H1 (cell line): ENCODE measurements around the gene GSTO1. TPM values are rescaled to one million over a fixed set of nuclear protein-coding genes. Genes with fewer than 3 reads are reported as not detected.

Experiments used
- CTCF ChIA-PET: fragments of 300-600 bp; sonication (Branson Sonifier 250); formaldehyde crosslinking; loops from one replicate; lab custom pipeline; 2021; ENCODE audit not compliant: partially characterized antibody; lab: Charles Lee
- POLR2A ChIA-PET: fragments of 300-600 bp; sonication (Branson Sonifier 250); formaldehyde crosslinking; loops from one replicate; lab custom pipeline; 2021; ENCODE audit warnings: inconsistent platforms; ENCODE audit not compliant: partially characterized antibody; lab: Charles Lee
- DNase-seq, 2 experiments: peaks; one replicate each; pipeline versions ENCODE4 v3.0.0 to v3.0.0-alpha.2; 2010 to 2022; ENCODE audit warnings: low spot score in 2 of 2, low read depth in 1 of 2, mixed read lengths in 1 of 2
- FAIRE-seq: peaks from 2 replicates; lab custom pipeline; 2011; peaks lifted over from hg19 to GRCh38; lab: Jason Lieb, UNC
- H2AFZ ChIP-seq: 2 replicates; pipeline ENCODE4 v1.8.1; 2012; ENCODE audit warnings: low read length, inconsistent platforms
- H2AK5ac ChIP-seq: 2 replicates; pipeline ENCODE4 v1.6.1; 2013; ENCODE audit warnings: low read depth, low read length
- H2BK120ac ChIP-seq: replicated peaks from 2 replicates; pipeline ENCODE3; 2013; ENCODE audit warnings: low read depth, low read length, inconsistent platforms
- H2BK12ac ChIP-seq: 2 replicates; pipeline ENCODE4 v1.6.1; 2013; ENCODE audit warnings: low read depth, low read length
- H2BK15ac ChIP-seq: 2 replicates; pipeline ENCODE4 v1.6.1; 2013; ENCODE audit warnings: low read length
- H2BK20ac ChIP-seq: 2 replicates; pipeline ENCODE4 v1.6.1; 2013; ENCODE audit warnings: low read length
- H2BK5ac ChIP-seq: 2 replicates; pipeline ENCODE4 v1.6.1; 2013; ENCODE audit warnings: low read depth, low read length
- H3K14ac ChIP-seq: 2 replicates; pipeline ENCODE4 v1.6.1; 2013; ENCODE audit warnings: inconsistent platforms; ENCODE audit not compliant: insufficient read length
- H3K18ac ChIP-seq: 2 replicates; pipeline ENCODE4 v1.6.1; 2013; ENCODE audit warnings: low read length; ENCODE audit errors: extremely low read depth
- H3K23ac ChIP-seq: 2 replicates; pipeline ENCODE4 v1.6.1; 2013; ENCODE audit warnings: inconsistent platforms; ENCODE audit not compliant: insufficient read length
- H3K23me2 ChIP-seq: 2 replicates; pipeline ENCODE4 v1.6.1; 2013; ENCODE audit warnings: low read depth, low read length
- H3K27ac ChIP-seq: 2 replicates; pipeline ENCODE4 v1.6.1; 2011; ENCODE audit warnings: low read depth, low read length, inconsistent platforms
- H3K27me3 ChIP-seq, 4 experiments: replicated peaks in 1 of 4; 1 replicate in 1 of 4; 2 replicates in 3 of 4; pipeline versions ENCODE4 v1.6.1 to v1.8.1; 2011 to 2013; ENCODE audit warnings: low read length in 3 of 4, mild to moderate bottlenecking in 3 of 4, inconsistent platforms in 2 of 4, mixed read lengths in 2 of 4, moderate library complexity in 1 of 4; ENCODE audit not compliant: control insufficient read depth in 3 of 4, insufficient read depth in 3 of 4; ENCODE audit errors: extremely low read depth in 1 of 4
- H3K36me3 ChIP-seq, 4 experiments: 2 replicates each; pipeline versions ENCODE4 v1.6.1 to v1.8.1; 2011 to 2013; ENCODE audit warnings: mild to moderate bottlenecking in 4 of 4, low read length in 3 of 4, moderate library complexity in 2 of 4, control low read depth in 1 of 4, inconsistent platforms in 1 of 4; ENCODE audit not compliant: insufficient read depth in 4 of 4, control insufficient read depth in 2 of 4
- H3K4ac ChIP-seq: replicated peaks from 2 replicates; pipeline ENCODE3; 2013; ENCODE audit warnings: low read length, low read depth, mixed read lengths, inconsistent platforms; ENCODE audit not compliant: insufficient read length
- H3K4me1 ChIP-seq, 4 experiments: replicated peaks in 1 of 4; 1 replicate in 1 of 4; 2 replicates in 3 of 4; pipeline versions ENCODE4 v1.6.1 to v1.8.1; 2011 to 2013; ENCODE audit warnings: low read length in 3 of 4, inconsistent platforms in 2 of 4, mixed read lengths in 1 of 4; ENCODE audit not compliant: insufficient read depth in 4 of 4, control insufficient read depth in 3 of 4
- H3K4me2 ChIP-seq, 2 experiments: 2 replicates each; pipeline versions ENCODE4 v1.6.1 to v1.8.1; 2011 to 2013; ENCODE audit warnings: low read depth in 2 of 2, low read length in 2 of 2, control low read depth in 1 of 2, inconsistent platforms in 1 of 2, mild to moderate bottlenecking in 1 of 2; ENCODE audit not compliant: insufficient read depth in 1 of 2
- H3K4me3 ChIP-seq, 4 experiments: fragments of 200-600, 300-600 bp in 1 of 4; sonication (generic), shearing (Covaris generic), sonication (Bioruptor Twin) in 1 of 4; 2 replicates each; pipeline versions ENCODE4 v1.5.1 to v1.8.1; 2011 to 2016; ENCODE audit warnings: low read length in 4 of 4, low read depth in 3 of 4, control low read depth in 2 of 4, inconsistent platforms in 2 of 4, mild to moderate bottlenecking in 2 of 4, mixed read lengths in 1 of 4, moderate library complexity in 1 of 4; ENCODE audit not compliant: insufficient read depth in 2 of 4; ENCODE audit errors: extremely low read depth in 1 of 4
- H3K56ac ChIP-seq: replicated peaks from 2 replicates; pipeline ENCODE3; 2013; ENCODE audit warnings: low read depth, mild to moderate bottlenecking, mixed read lengths, low read length, inconsistent platforms; ENCODE audit not compliant: insufficient read length
- H3K79me1 ChIP-seq: 2 replicates; pipeline ENCODE4 v1.6.1; 2013; ENCODE audit warnings: low read depth, low read length, control low read depth
- H3K79me2 ChIP-seq, 2 experiments: 2 replicates each; pipeline versions ENCODE4 v1.6.1 to v1.8.1; 2012 to 2013; ENCODE audit warnings: low read length in 2 of 2, mild to moderate bottlenecking in 2 of 2, inconsistent platforms in 1 of 2; ENCODE audit not compliant: insufficient read depth in 2 of 2, control insufficient read depth in 1 of 2
- H3K9ac ChIP-seq, 4 experiments: replicated peaks in 1 of 4; 1 replicate in 1 of 4; 2 replicates in 3 of 4; pipeline versions ENCODE4 v1.6.1 to v1.8.1; 2011 to 2013; ENCODE audit warnings: low read depth in 3 of 4, low read length in 3 of 4, control low read depth in 2 of 4, mild to moderate bottlenecking in 2 of 4, moderate library complexity in 2 of 4, inconsistent platforms in 1 of 4; ENCODE audit errors: extremely low read depth in 1 of 4
- H3K9me3 ChIP-seq, 2 experiments: 2 replicates each; pipeline versions ENCODE4 v1.6.1 to v1.8.1; 2012 to 2013; ENCODE audit warnings: mild to moderate bottlenecking in 2 of 2, moderate library complexity in 2 of 2, control low read depth in 1 of 2, inconsistent platforms in 1 of 2, low read depth in 1 of 2, low read length in 1 of 2, mixed read lengths in 1 of 2; ENCODE audit not compliant: insufficient read depth in 2 of 2
- H4K20me1 ChIP-seq, 2 experiments: replicated peaks in 1 of 2; 2 replicates each; pipeline versions ENCODE3 to v1.8.1; 2011 to 2013; ENCODE audit warnings: inconsistent platforms in 2 of 2, low read length in 2 of 2, mild to moderate bottlenecking in 1 of 2; ENCODE audit not compliant: insufficient read depth in 2 of 2, control insufficient read depth in 1 of 2
- H4K5ac ChIP-seq: 2 replicates; pipeline ENCODE4 v1.6.1; 2013; ENCODE audit warnings: low read length, low read depth, mixed read lengths, inconsistent platforms; ENCODE audit not compliant: insufficient read length
- H4K8ac ChIP-seq: 2 replicates; pipeline ENCODE4 v1.8.0; 2013; ENCODE audit warnings: mild to moderate bottlenecking, moderate library complexity, low read length, inconsistent platforms; ENCODE audit not compliant: insufficient read depth; ENCODE audit errors: extremely low read depth
- H4K91ac ChIP-seq: replicated peaks from 2 replicates; pipeline ENCODE3; 2013; ENCODE audit warnings: low read length, mixed read lengths, inconsistent platforms; ENCODE audit not compliant: insufficient read length
- ASH2L ChIP-seq: fragments of 200-600, 300-600 bp; sonication (generic); IDR thresholded peaks from one replicate; pipeline ENCODE4 v1.7.1; 2017; ENCODE audit warnings: low read length
- ATF2 ChIP-seq: IDR thresholded peaks from 2 replicates; pipeline ENCODE4 v1.6.1; 2012; ENCODE audit warnings: low read length, inconsistent platforms
- CHD1 ChIP-seq: IDR thresholded peaks from 2 replicates; pipeline ENCODE4 v1.6.1; 2012; ENCODE audit warnings: low read depth, low read length, improper control_type of control experiment
- EP300 ChIP-seq, 2 experiments: IDR thresholded peaks; 1 replicate in 1 of 2; 2 replicates in 1 of 2; pipeline ENCODE4 v1.6.1; 2011 to 2012; ENCODE audit warnings: low read depth in 2 of 2, low read length in 2 of 2, mild to moderate bottlenecking in 2 of 2, borderline replicate concordance in 1 of 2, inconsistent platforms in 1 of 2, moderate library complexity in 1 of 2
- HDAC6 ChIP-seq: IDR thresholded peaks from one replicate; pipeline ENCODE4 v1.7.1; 2012; ENCODE audit warnings: low read depth, mild to moderate bottlenecking, inconsistent platforms, low read length, moderate library complexity
- JUN ChIP-seq: IDR thresholded peaks from 2 replicates; pipeline ENCODE4 v1.6.1; 2011; ENCODE audit warnings: low read depth, mild to moderate bottlenecking, improper control_type of control experiment, low read length
- POLR2A ChIP-seq, 2 experiments: IDR thresholded peaks; 1 replicate in 1 of 2; 2 replicates in 1 of 2; pipeline ENCODE4 v1.6.1; 2011; ENCODE audit warnings: low read depth in 2 of 2, low read length in 2 of 2, mild to moderate bottlenecking in 2 of 2; ENCODE audit errors: control extremely low read depth in 1 of 2
- RBBP5 ChIP-seq: IDR thresholded peaks from 2 replicates; pipeline ENCODE4 v1.7.1; 2012; ENCODE audit warnings: low read depth, mild to moderate bottlenecking, inconsistent platforms, low read length, moderate library complexity, borderline replicate concordance
- RNF2 ChIP-seq: fragments of 200-900, 300-1000 bp; sonication (generic); IDR thresholded peaks from 2 replicates; pipeline ENCODE4 v1.7.1; 2016; ENCODE audit warnings: borderline replicate concordance, low read depth, mild to moderate bottlenecking, antibody characterized with exemption, low read length; ENCODE audit not compliant: poor library complexity, severe bottlenecking; ENCODE audit errors: missing control alignments
- SIX5 ChIP-seq: IDR thresholded peaks from 2 replicates; pipeline ENCODE4 v1.6.1; 2011; ENCODE audit warnings: mild to moderate bottlenecking, low read depth, low read length
- WGBS, 2 experiments: shearing (Covaris generic) in 1 of 2; methylation state at CpG; one replicate each; pipeline versions ENCODE4 v1.1.6 to v1.1.7; 2013 to 2015; ENCODE audit warnings: low lambda C conversion rate in 2 of 2, mixed read lengths in 2 of 2, inconsistent platforms in 1 of 2, low coverage in 1 of 2, missing lambda C conversion rate in 1 of 2; ENCODE audit not compliant: insufficient replicate concordance in 2 of 2, insufficient coverage in 1 of 2, insufficient read length in 1 of 2; ENCODE audit errors: extremely low coverage in 1 of 2, missing lambda C conversion rate in 1 of 2; 5-methylcytosine and 5-hydroxymethylcytosine counted together
- polyA plus RNA-seq, 7 experiments: library from polyadenylated mRNA; depleted of rRNA in 3 of 7; stranded (reverse) in 5 of 7; unstranded in 2 of 7; fragments of >200 nt in 5 of 7; fragments of 200-250 nt in 2 of 7; gene quantifications; 1 replicate in 5 of 7; 2 replicates in 1 of 7; 4 replicates in 1 of 7; pipeline versions ENCODE4 v1.2.1 to v1.2.3, GENCODE V29; 2011 to 2013; ENCODE audit warnings: missing spikeins in 2 of 7, mixed read lengths in 2 of 7
- total RNA-seq: library from RNA; stranded (reverse); fragmentation: NEBNext Ultra II Directional; extraction: Animal tissue kit (Norgen Biotek cat#: 25700); gene quantifications from 2 replicates; pipeline ENCODE4 v1.2.1, GENCODE V29; 2021
- TF ChIP-seq, protein P1 (sequence below): IDR thresholded peaks from 2 replicates; pipeline ENCODE4 v1.6.1; 2011; ENCODE audit warnings: low read length, improper control_type of control experiment

Gene GSTO1
- total and polyA plus RNA-seq, 2 of the 8 experiments (the other 6 are each of a cell fraction or from before 2014, with no cell fraction given) = 22.4 to 32.5 TPM

GRCh38 chr10:104293011-104293410 is 38.3 kb downstream of the GSTO1 start:
- H3K56ac ChIP-seq = no peak overlapping the region
- H3K4me1 ChIP-seq = peaks cover 0 to 3% (median 2%) of the 10 kb centered on the region in 4 experiments; a peak in 3 of 7 replicates
- H2AK5ac ChIP-seq = no peak overlapping the region
- H3K4ac ChIP-seq = no peak overlapping the region
- no peak overlapping the region for H2BK15ac ChIP-seq
- no peak overlapping the region for H2BK5ac ChIP-seq
- CTCF ChIA-PET = interaction anchor here (0.5 to 16.1 kb wide), 21 partner anchors 9 to 385 kb away, joined by 3 to 379 read pairs (median 5); partner anchors contain the start of genes CFAP58, GSTO1 and ITPRIP
- no peak overlapping the region for H2BK20ac ChIP-seq
- H3K23ac ChIP-seq = no peak overlapping the region
- WGBS, 2 experiments = 91% methylated on average over 2 of the region's 2 CpGs; no CpG with 5 or more reads in 1 of the 2 experiments
- no peak overlapping the region for H3K18ac ChIP-seq
- H3K79me1 ChIP-seq = no peaks in the 10 kb centered on the region
- FAIRE-seq = no peak
- no peak overlapping the region for H4K8ac ChIP-seq
- H2AFZ ChIP-seq = no peak overlapping the region
- no peak overlapping the region for H4K91ac ChIP-seq
- no peaks in the 10 kb centered on the region for H3K36me3 ChIP-seq
- H3K23me2 ChIP-seq = no peaks in the 10 kb centered on the region
- no peaks in the 10 kb centered on the region for H3K9me3 ChIP-seq
- no peaks in the 10 kb centered on the region for H4K20me1 ChIP-seq
- H3K14ac ChIP-seq = no peak overlapping the region
- H3K79me2 ChIP-seq = no peaks in the 10 kb centered on the region
- POLR2A ChIA-PET = interaction anchor here (0.9 to 1.9 kb wide), 5 partner anchors 14 to 61 kb away, joined by 3 to 6 read pairs (median 3); partner anchors contain the start of gene CFAP58
- H2BK120ac ChIP-seq = no peak overlapping the region
- H3K27ac ChIP-seq = no peak overlapping the region
- no peak overlapping the region for H4K5ac ChIP-seq
- no peak overlapping the region for H3K9ac ChIP-seq
- no peak for DNase-seq
- H3K4me2 ChIP-seq = no peak overlapping the region
- no peak overlapping the region for H3K4me3 ChIP-seq
- H2BK12ac ChIP-seq = no peak overlapping the region
- no peaks in the 10 kb centered on the region for H3K27me3 ChIP-seq
- no peak for TF ChIP-seq POLR2A (IDR thresholded peaks at IDR 0.05; ENCODE audit: control extremely low read depth in 1 of 2, low read depth in 2 of 2, low read length in 2 of 2)
- no peak for TF ChIP-seq RBBP5
- TF ChIP-seq JUN = no peak
- TF ChIP-seq CHD1 = no peak
- TF ChIP-seq EP300 (IDR thresholded peaks at IDR 0.05; ENCODE audit: borderline replicate concordance in 1 of 2, low read depth in 2 of 2, low read length in 2 of 2) = no peak
- no peak for TF ChIP-seq HDAC6
- TF ChIP-seq, protein P1, sequence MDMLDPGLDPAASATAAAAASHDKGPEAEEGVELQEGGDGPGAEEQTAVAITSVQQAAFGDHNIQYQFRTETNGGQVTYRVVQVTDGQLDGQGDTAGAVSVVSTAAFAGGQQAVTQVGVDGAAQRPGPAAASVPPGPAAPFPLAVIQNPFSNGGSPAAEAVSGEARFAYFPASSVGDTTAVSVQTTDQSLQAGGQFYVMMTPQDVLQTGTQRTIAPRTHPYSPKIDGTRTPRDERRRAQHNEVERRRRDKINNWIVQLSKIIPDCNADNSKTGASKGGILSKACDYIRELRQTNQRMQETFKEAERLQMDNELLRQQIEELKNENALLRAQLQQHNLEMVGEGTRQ = no peak
- no peak for TF ChIP-seq ASH2L
- TF ChIP-seq RNF2 = no peak
- TF ChIP-seq SIX5 = no peak
- TF ChIP-seq ATF2 = no peak
